ENCODE measurements around the gene OLFM2. TPM values are rescaled to one million over a fixed set of nuclear protein-coding genes. Genes with fewer than 3 reads are reported as not detected.

The OLFM2 gene
- polyA plus RNA-seq, 4 donors: 17.8 to 30.7 (median 23.2) TPM

- no peak for DNase-seq (ENCODE audit: low read depth in 4 of 4, low spot score in 3 of 4)
Observed at GRCh38 chr19:9911524-9912185, 24.7 kb downstream of the OLFM2 start.

- no peak for DNase-seq (ENCODE audit: low read depth in 4 of 4, low spot score in 3 of 4)
Observed at GRCh38 chr19:9910625-9911024, 25.7 kb downstream of the OLFM2 start.

GRCh38 chr19:9909251-9909650, 27.1 kb downstream of the OLFM2 start:
- no peak for DNase-seq (ENCODE audit: low read depth in 4 of 4, low spot score in 3 of 4)

- no peak for DNase-seq (ENCODE audit: low read depth in 4 of 4, low spot score in 3 of 4)
Observed at GRCh38 chr19:9906475-9907087, 29.7 kb downstream of the OLFM2 start.

- no peak for DNase-seq (ENCODE audit: low read depth in 4 of 4, low spot score in 3 of 4)
Observed at GRCh38 chr19:9903336-9903735, 33.0 kb downstream of the OLFM2 start.

- DNase-seq (ENCODE audit: low read depth in 4 of 4, low spot score in 3 of 4): no peak
Observed at GRCh38 chr19:9901642-9902041, 34.7 kb downstream of the OLFM2 start.

GRCh38 chr19:9901020-9901419, 35.3 kb downstream of the OLFM2 start:
- DNase-seq (ENCODE audit: low read depth in 4 of 4, low spot score in 3 of 4): no peak

- no peak for DNase-seq (ENCODE audit: low read depth in 4 of 4, low spot score in 3 of 4)
Observed at GRCh38 chr19:9891609-9892373, 44.5 kb downstream of the OLFM2 start.

- DNase-seq (ENCODE audit: low read depth in 4 of 4, low spot score in 3 of 4): no peak
Observed at GRCh38 chr19:9885077-9885552, 51.2 kb downstream of the OLFM2 start.

GRCh38 chr19:9883764-9884163, 52.6 kb downstream of the OLFM2 start:
- no peak for DNase-seq (ENCODE audit: low read depth in 4 of 4, low spot score in 3 of 4)

- peak in 1 of 4 donors; percentile 14 for DNase-seq (ENCODE audit: low read depth in 4 of 4, low spot score in 3 of 4)
Observed at GRCh38 chr19:9883231-9883758, 53.0 kb downstream of the OLFM2 start.

- DNase-seq (ENCODE audit: low read depth in 4 of 4, low spot score in 3 of 4): no peak
Observed at GRCh38 chr19:9881720-9882119, 54.6 kb downstream of the OLFM2 start.

- DNase-seq (ENCODE audit: low read depth in 4 of 4, low spot score in 3 of 4): no peak
Observed at GRCh38 chr19:9878511-9879196, 57.7 kb downstream of the OLFM2 start.

- DNase-seq (ENCODE audit: low read depth in 4 of 4, low spot score in 3 of 4): no peak
Observed at GRCh38 chr19:9877780-9878510, 58.4 kb downstream of the OLFM2 start.

- DNase-seq (ENCODE audit: low read depth in 4 of 4, low spot score in 3 of 4): no peak
Observed at GRCh38 chr19:9875796-9876195, 60.5 kb downstream of the OLFM2 start.

- DNase-seq (ENCODE audit: low read depth in 4 of 4, low spot score in 3 of 4): no peak
Observed at GRCh38 chr19:9875031-9875627, 61.2 kb downstream of the OLFM2 start.

- DNase-seq (ENCODE audit: low read depth in 4 of 4, low spot score in 3 of 4): no peak
Observed at GRCh38 chr19:9872618-9873242, 63.6 kb downstream of the OLFM2 start.

- DNase-seq (ENCODE audit: low read depth in 4 of 4, low spot score in 3 of 4): no peak
Observed at GRCh38 chr19:9871626-9872338, 64.5 kb downstream of the OLFM2 start.

Data from left renal pelvis (tissue), 4 donors.